ENCODE data around the gene SUSD6.

The SUSD6 gene

DNA sequence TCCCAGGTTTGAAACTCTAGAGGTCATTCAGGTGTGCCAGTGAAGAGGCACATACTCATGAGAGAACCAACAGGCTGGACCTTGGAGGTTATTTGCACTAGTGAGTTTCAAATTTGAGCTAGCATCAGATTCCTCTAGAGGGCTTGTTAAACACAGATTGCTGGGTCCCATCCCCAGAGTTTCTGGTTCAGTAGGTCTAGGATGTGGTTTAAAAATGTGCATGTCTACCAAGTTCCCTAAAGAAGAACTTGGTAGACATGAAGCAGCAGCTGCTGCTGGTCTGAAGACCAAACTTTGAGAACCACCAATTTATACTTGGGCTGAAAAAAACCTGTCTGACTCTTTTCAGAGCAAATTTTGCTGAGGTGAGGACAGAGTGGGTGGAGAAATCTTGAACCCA, 61.7 kb downstream of the SUSD6 start:
- no peak overlapping the region for H3K27ac ChIP-seq
- TF ChIP-seq POLR2AphosphoS5 (IDR thresholded peaks at IDR 0.05; ENCODE audit: borderline replicate concordance, low read depth, low read length) (no peak), FOXP2 (optimal IDR thresholded peaks at IDR 0.05; ENCODE audit: control extremely low read depth, extremely low read length, insufficient read depth) (no peak), EZH2 (IDR thresholded peaks at IDR 0.05) (no peak)
- no peak overlapping the region for H3K9ac ChIP-seq (ENCODE audit: insufficient read length)
- H3K36me3 ChIP-seq (ENCODE audit: insufficient read depth, low read length), result no peaks in the 10 kb centered on the region
- H3K9me3 ChIP-seq (ENCODE audit: low read depth, low read length), result no peaks in the 10 kb centered on the region
- DNase-seq (ENCODE audit: low read depth, low spot score), result no peak
- H3K4me3 ChIP-seq, result no peak overlapping the region

DNA sequence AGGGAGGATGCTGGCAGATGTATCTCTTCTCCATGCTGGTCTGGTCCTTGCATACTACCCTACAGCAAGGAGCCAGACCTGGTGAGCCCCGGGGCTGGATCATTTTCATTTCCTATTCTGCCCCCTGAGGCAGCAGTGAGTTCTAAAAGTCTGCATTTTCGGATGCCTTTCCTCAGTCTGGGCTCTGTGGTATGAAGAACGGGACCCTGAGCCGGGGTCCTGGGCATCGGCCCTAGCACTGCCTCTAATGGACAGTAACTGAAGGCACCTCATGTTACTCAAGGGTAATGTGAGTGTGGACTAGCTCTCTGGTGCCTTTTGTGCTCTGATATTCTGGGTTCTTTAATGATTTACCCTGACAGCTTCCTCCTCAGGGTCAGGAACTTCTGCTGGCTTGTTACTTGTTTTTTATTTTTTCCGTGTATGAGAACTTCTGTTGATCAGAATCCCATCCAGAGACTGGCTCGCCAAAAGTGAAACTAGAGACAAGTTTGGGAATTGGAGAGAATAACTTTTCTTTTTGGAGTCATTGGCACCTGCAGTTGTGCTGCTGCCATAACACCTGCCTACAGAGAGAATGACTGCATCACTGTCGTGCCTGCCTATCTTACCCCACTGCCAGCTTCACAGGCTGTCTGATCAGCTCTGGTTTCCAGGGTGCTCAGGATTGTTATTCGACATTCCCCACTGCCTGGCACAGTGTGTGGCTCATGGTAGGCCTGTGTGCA, 62.3 kb downstream of the SUSD6 start:
- Histone ChIP-seq H3K9ac (ENCODE audit: insufficient read length) (no peak overlapping the region), H3K27ac (no peak overlapping the region), H3K36me3 (ENCODE audit: insufficient read depth, low read length) (no peaks in the 10 kb centered on the region), H3K4me3 (no peak overlapping the region), H3K9me3 (ENCODE audit: low read depth, low read length) (no peaks in the 10 kb centered on the region)
- DNase-seq (ENCODE audit: low read depth, low spot score), result no peak
- TF ChIP-seq POLR2AphosphoS5 (IDR thresholded peaks at IDR 0.05; ENCODE audit: borderline replicate concordance, low read depth, low read length) (no peak), FOXP2 (optimal IDR thresholded peaks at IDR 0.05; ENCODE audit: control extremely low read depth, extremely low read length, insufficient read depth) (no peak)

DNA sequence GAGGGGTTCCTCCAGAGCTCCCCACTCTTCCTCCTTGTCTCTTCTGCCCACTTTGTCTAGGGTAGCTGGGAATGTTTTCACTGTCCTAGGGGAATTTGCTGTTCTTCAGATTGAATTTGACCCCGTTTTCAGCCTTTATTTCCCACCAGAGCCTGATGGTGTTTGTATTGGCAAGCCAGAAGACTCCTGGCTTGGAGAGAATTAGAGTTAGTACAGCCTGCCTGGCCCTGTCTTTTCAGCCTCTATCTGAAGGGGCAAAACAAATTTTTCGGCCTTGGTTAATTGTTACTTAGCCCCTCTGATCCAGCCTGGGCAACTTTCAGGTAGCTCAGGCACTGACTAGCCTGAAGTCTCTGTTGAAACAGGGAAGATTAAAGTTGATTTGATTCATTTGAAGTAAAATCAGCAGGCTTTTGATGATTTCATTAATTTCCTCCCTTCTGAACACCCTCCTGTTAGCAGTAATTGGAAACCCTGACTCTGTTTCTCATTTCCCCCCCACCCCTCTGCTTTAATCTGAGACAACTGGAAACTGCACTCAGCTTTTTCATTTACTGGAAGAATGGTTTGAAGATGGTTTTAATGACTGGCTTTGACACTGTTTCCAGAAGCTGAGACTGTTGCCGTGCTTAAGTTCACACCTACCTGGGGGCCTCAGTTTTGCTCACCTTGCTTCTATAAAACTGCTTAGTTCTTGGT, 63.3 kb downstream of the SUSD6 start:
- H3K9me3 ChIP-seq (ENCODE audit: low read depth, low read length), result no peaks in the 10 kb centered on the region
- DNase-seq (ENCODE audit: low read depth, low spot score), result no peak
- no peaks in the 10 kb centered on the region for H3K36me3 ChIP-seq (ENCODE audit: insufficient read depth, low read length)
- no peak overlapping the region for H3K27ac ChIP-seq
- H3K4me3 ChIP-seq, result no peak overlapping the region
- no peak overlapping the region for H3K9ac ChIP-seq (ENCODE audit: insufficient read length)
- TF ChIP-seq POLR2AphosphoS5 (IDR thresholded peaks at IDR 0.05; ENCODE audit: borderline replicate concordance, low read depth, low read length) (no peak), FOXP2 (optimal IDR thresholded peaks at IDR 0.05; ENCODE audit: control extremely low read depth, extremely low read length, insufficient read depth) (no peak), EZH2 (IDR thresholded peaks at IDR 0.05) (no peak)

DNA sequence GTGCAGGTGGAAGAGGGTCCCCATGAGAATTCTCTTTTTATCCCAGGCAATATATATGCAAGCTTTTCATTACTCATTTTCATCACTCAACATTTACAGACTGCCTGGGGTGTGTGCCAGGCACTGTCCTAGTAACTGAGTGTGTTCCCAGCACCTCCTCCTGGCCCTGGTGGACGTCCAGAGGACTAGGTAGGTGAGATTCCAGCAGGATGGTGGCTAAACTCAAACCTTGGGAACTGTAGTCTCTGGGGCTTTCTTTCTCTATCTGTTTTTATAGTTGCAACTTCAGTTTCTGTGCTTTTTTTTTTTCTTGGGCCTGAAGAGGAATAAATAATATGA, 63.8 kb downstream of the SUSD6 start:
- no peak overlapping the region for H3K9ac ChIP-seq (ENCODE audit: insufficient read length)
- TF ChIP-seq EZH2 (IDR thresholded peaks at IDR 0.05), result no peak
- TF ChIP-seq FOXP2 (optimal IDR thresholded peaks at IDR 0.05; ENCODE audit: control extremely low read depth, extremely low read length, insufficient read depth), result no peak
- no peak for TF ChIP-seq POLR2AphosphoS5 (IDR thresholded peaks at IDR 0.05; ENCODE audit: borderline replicate concordance, low read depth, low read length)
- H3K4me3 ChIP-seq, result no peak overlapping the region
- H3K27ac ChIP-seq, result no peak overlapping the region
- no peaks in the 10 kb centered on the region for H3K9me3 ChIP-seq (ENCODE audit: low read depth, low read length)
- no peak for DNase-seq (ENCODE audit: low read depth, low spot score)
- H3K36me3 ChIP-seq (ENCODE audit: insufficient read depth, low read length), result no peaks in the 10 kb centered on the region

GRCh38 chr14:69675877-69676416, 64.6 kb downstream of the SUSD6 start:
- Histone ChIP-seq H3K9ac (ENCODE audit: insufficient read length) (no peak overlapping the region), H3K36me3 (ENCODE audit: insufficient read depth, low read length) (no peaks in the 10 kb centered on the region), H3K9me3 (ENCODE audit: low read depth, low read length) (no peaks in the 10 kb centered on the region), H3K27ac (no peak overlapping the region), H3K4me3 (no peak overlapping the region)
- no peak for TF ChIP-seq FOXP2 (optimal IDR thresholded peaks at IDR 0.05; ENCODE audit: control extremely low read depth, extremely low read length, insufficient read depth)
- no peak for TF ChIP-seq EZH2 (IDR thresholded peaks at IDR 0.05)
- no peak for TF ChIP-seq POLR2AphosphoS5 (IDR thresholded peaks at IDR 0.05; ENCODE audit: borderline replicate concordance, low read depth, low read length)
- DNase-seq (ENCODE audit: low read depth, low spot score), result no peak

GRCh38 chr14:69676723-69677122, 65.3 kb downstream of the SUSD6 start:
- Histone ChIP-seq H3K27ac (no peak overlapping the region), H3K9ac (ENCODE audit: insufficient read length) (no peak overlapping the region), H3K9me3 (ENCODE audit: low read depth, low read length) (no peaks in the 10 kb centered on the region), H3K36me3 (ENCODE audit: insufficient read depth, low read length) (no peaks in the 10 kb centered on the region), H3K4me3 (no peak overlapping the region)
- no peak for DNase-seq (ENCODE audit: low read depth, low spot score)
- TF ChIP-seq FOXP2 (optimal IDR thresholded peaks at IDR 0.05; ENCODE audit: control extremely low read depth, extremely low read length, insufficient read depth) (no peak), EZH2 (IDR thresholded peaks at IDR 0.05) (no peak), POLR2AphosphoS5 (IDR thresholded peaks at IDR 0.05; ENCODE audit: borderline replicate concordance, low read depth, low read length) (no peak)

GRCh38 chr14:69680297-69680696, 68.9 kb downstream of the SUSD6 start:
- Histone ChIP-seq H3K4me3 (no peak overlapping the region), H3K9ac (ENCODE audit: insufficient read length) (no peak overlapping the region), H3K36me3 (ENCODE audit: insufficient read depth, low read length) (no peaks in the 10 kb centered on the region), H3K9me3 (ENCODE audit: low read depth, low read length) (no peaks in the 10 kb centered on the region), H3K27ac (no peak overlapping the region)
- no peak for TF ChIP-seq POLR2AphosphoS5 (IDR thresholded peaks at IDR 0.05; ENCODE audit: borderline replicate concordance, low read depth, low read length)
- TF ChIP-seq FOXP2 (optimal IDR thresholded peaks at IDR 0.05; ENCODE audit: control extremely low read depth, extremely low read length, insufficient read depth), result no peak
- TF ChIP-seq EZH2 (IDR thresholded peaks at IDR 0.05), result no peak
- no peak for DNase-seq (ENCODE audit: low read depth, low spot score)

DNA sequence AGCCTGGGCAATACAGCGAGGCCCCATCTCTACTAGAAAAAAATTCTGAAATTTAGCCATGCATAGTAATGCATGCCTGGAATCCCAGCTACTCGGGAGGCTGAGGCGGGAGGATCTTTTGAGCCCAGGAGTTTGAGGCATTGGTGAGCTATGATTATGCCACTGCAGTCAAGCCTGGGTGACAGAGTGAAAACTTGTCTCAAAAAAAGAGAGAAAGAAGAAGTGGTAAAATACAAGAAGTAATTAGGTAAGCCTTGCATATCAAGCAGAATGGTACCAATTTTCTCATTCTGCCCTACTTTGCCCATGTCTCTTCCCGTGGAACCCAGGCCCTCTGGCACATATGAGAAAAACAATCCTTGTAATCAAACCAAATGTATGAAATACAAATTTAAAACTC, 70.7 kb downstream of the SUSD6 start:
- no peak for DNase-seq (ENCODE audit: low read depth, low spot score)
- no peak for TF ChIP-seq EZH2 (IDR thresholded peaks at IDR 0.05)
- no peak for TF ChIP-seq POLR2AphosphoS5 (IDR thresholded peaks at IDR 0.05; ENCODE audit: borderline replicate concordance, low read depth, low read length)
- no peak for TF ChIP-seq FOXP2 (optimal IDR thresholded peaks at IDR 0.05; ENCODE audit: control extremely low read depth, extremely low read length, insufficient read depth)
- Histone ChIP-seq H3K9ac (ENCODE audit: insufficient read length) (no peak overlapping the region), H3K4me3 (no peak overlapping the region), H3K9me3 (ENCODE audit: low read depth, low read length) (no peaks in the 10 kb centered on the region), H3K36me3 (ENCODE audit: insufficient read depth, low read length) (no peaks in the 10 kb centered on the region), H3K27ac (no peak overlapping the region)
